Coronary artery (tissue), 2 donors: ENCODE results near the gene CRY2.

Experiments used
- DNase-seq: peaks from one replicate; pipeline ENCODE4 v3.0.0-alpha.2; 2017; ENCODE audit warnings: low spot score
- H3K27ac ChIP-seq, 2 donors: fragments of 200-600 bp; sonication (generic); one replicate each; pipeline ENCODE4 v1.5.1; 2016 to 2019
- H3K4me3 ChIP-seq: fragments of 200-600 bp; sonication (generic); 2 replicates; pipeline ENCODE4 v1.5.1; 2016; ENCODE audit warnings: mild to moderate bottlenecking, moderate library complexity
- TF ChIP-seq, protein P1 (sequence below): fragments of 200-600 bp; sonication (generic); IDR thresholded peaks from one replicate; pipeline ENCODE4 v1.5.1; 2019; ENCODE audit warnings: antibody characterized with exemption

Gene CRY2

GRCh38 chr11:45906965-45907611, 59.8 kb downstream of the CRY2 start, which contains the start of gene FREY1:
Gene FREY1 (minus strand): TSS chr11:45907271. CDS start chr11:45907245, 26 bp downstream.
- TF ChIP-seq, protein P1, sequence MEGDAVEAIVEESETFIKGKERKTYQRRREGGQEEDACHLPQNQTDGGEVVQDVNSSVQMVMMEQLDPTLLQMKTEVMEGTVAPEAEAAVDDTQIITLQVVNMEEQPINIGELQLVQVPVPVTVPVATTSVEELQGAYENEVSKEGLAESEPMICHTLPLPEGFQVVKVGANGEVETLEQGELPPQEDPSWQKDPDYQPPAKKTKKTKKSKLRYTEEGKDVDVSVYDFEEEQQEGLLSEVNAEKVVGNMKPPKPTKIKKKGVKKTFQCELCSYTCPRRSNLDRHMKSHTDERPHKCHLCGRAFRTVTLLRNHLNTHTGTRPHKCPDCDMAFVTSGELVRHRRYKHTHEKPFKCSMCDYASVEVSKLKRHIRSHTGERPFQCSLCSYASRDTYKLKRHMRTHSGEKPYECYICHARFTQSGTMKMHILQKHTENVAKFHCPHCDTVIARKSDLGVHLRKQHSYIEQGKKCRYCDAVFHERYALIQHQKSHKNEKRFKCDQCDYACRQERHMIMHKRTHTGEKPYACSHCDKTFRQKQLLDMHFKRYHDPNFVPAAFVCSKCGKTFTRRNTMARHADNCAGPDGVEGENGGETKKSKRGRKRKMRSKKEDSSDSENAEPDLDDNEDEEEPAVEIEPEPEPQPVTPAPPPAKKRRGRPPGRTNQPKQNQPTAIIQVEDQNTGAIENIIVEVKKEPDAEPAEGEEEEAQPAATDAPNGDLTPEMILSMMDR, result no peak
- Histone ChIP-seq H3K27ac (no peak within 1 kb of the TSS), H3K4me3 (no peak within 1 kb of the TSS)
- DNase-seq, result no peak

DNA sequence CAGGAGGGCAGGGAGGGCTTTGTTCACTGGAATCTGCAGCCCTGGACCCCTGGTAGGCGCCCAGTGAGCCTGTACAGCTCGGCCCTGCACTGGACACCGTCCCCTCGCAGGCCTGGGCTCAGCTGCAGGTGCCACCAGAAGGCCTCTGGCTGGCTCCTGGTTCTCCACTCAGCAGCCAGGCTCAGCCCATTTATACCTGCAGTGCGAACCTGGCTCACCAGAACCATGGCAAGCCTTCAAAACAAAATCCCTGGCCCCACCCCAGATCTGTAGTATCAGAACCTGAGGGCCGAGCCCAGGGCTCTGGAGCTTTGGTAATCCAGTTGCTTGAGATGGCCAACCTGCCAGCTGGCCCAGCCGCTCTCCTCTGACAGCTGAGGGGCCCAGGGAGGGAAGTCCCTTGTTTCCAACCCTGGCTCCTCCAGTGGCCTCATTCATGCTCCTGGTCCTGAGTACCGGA, 60.7 kb downstream of the CRY2 start:
- no peak for DNase-seq
- Histone ChIP-seq H3K4me3 (no peak overlapping the region), H3K27ac (no peak overlapping the region)
- TF ChIP-seq, protein P1, result no peak

GRCh38 chr11:45909594-45910475, 62.6 kb downstream of the CRY2 start:
- TF ChIP-seq, protein P1, result no peak
- Histone ChIP-seq H3K4me3 (no peak overlapping the region), H3K27ac (no peak overlapping the region)
- no peak for DNase-seq

DNA sequence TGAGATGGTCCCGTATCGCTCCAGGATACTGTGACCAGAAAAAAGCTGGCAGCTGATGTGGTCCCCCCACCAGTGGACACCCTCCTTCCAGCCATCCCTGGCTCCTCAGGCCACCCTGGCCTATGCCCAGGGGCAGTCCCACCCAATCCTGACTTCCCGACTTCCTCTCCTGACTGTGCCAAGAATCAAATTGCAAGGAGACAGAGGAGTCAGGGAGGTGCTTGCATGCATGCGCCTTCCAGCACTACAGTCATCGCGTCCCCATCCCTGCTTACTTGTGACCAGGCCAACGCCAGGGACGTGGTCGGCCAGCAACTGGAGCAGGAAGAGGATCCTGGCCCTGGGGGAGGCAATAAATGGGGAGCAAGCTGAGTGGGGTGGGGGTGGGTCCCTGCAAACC, 63.3 kb downstream of the CRY2 start:
- TF ChIP-seq, protein P1, result no peak
- no peak overlapping the region for H3K27ac ChIP-seq
- no peak for DNase-seq
- H3K4me3 ChIP-seq, result no peak overlapping the region

DNA sequence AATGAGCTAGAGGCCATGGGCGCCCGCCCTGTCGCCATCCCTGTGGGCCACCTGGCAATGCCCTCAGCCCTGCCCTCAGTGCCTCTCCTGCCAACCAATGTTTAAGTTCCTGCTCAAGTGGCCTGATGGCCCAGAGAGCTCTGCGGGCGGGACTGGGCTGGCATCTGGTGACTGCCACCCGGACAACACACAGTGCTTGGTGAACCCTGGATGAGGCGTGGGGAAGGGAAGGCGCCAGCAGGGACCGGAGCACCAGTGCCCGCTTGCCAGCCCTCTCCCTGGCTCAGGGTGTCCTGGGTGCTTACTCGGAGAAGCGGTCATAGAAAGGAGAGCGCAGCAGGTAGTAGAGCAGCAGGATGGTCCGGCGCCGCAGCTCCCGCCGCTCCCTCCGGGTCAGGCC, 66.2 kb downstream of the CRY2 start:
- TF ChIP-seq, protein P1, result no peak
- no peak overlapping the region for H3K27ac ChIP-seq
- DNase-seq, result no peak
- no peak overlapping the region for H3K4me3 ChIP-seq

DNA sequence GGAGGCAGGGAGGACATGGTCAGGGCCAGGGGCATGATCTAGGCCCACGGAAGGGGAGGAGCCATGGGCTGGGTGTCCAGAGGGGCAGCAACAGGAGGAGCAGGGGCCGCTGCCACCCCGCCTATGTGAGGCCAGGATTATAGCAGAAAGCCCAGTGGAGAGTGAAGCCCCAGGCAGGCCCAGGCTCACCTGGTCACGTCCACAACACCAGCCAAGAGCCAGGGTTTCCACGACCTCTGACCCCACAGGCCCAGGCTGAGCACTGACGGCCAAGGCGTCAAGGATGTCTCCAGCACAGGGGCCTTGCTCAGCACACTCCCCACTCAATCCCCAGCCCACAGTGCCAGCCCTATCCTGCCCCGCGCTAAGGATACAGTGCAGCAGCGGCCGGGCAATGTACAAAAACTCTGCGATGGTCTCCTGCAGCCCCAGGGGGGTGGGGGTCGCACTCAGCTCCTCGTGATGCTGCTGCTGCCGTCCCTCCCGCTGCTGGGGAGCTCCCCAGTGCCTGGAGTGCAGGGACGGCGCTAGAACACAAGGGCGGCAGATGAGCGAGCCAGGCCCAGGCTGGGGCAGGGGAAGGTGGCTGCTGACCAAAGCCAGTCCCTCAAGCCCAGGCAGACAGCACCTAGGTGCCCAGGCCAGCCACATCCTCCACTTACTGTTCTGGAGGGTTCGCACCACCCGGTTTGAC, 66.8 kb downstream of the CRY2 start:
- Histone ChIP-seq H3K27ac (no peak overlapping the region), H3K4me3 (no peak overlapping the region)
- DNase-seq, result no peak
- TF ChIP-seq, protein P1, result no peak
